Posterior vena cava (tissue), 2 donors: Measurements from ENCODE around the gene TMEM107. TPM values are rescaled to one million over a fixed set of nuclear protein-coding genes. Genes with fewer than 3 reads are reported as not detected.
"Not testable (repeated sequence)": the region's sequence is repeated elsewhere in the genome, so short reads cannot be mapped to it uniquely, and the experiment has no call there.

Source experiments
- DNase-seq: peaks from one replicate; pipeline ENCODE4 v3.0.0-alpha.2; 2020; ENCODE audit warnings: low spot score
- intact Hi-C, 2 donors: fragments of 100-400 bp; cut with DNase I; formaldehyde crosslinking; loops; one replicate each; pipeline versions ENCODE4 v1.14.1 to v1.14.2; 2022 to 2023
- total RNA-seq, 2 donors: library from RNA; stranded (reverse); fragmentation: NEBNext Ultra II Directional; extraction: Animal tissue kit (Norgen Biotek cat#: 25700); gene quantifications; one replicate each; pipeline ENCODE4 v1.2.1, GENCODE V29; 2021
- donor health status: DM: yes; HTN: yes; CAD: no.
- donor health status: DM: yes; HTN: yes; CAD: no.

The TMEM107 gene
- total RNA-seq, 2 donors from 2014 or later, result 12.9 to 16.4 TPM

DNA sequence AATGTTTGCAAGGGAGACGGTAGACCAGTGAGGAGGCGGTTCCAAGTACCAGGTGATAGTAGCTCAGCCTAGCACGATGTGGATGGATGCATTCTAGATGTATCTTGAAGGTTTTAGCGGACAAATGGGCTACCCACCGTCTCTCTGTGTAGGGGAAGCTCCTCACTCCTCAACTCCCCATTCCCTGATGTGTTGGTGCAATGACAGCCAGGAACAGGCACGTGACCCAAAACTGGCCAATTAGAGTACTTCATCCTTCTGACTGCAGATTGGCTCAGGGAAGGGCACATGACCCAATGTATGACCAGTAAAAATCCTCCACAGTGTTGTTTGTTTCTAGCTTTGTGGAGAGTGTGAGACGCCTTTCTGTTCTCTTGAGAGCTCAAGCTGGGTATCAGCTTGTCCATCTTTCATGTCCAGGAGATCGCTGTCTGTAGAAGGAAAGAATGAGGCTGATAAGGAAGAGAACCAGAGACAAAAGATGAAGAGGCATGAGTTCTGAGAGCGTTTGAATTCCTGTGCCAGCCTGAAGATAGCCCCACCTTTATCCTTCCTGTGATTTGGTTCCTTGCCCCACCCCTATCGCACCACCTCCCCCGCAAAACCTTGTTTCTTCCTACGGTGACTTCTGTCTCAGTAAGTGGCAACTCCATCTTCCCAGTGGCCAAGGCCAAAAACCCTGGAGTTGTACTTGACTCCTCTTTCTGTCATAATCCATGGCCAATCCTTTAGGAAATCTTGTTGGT lies 16.1 kb upstream of the TMEM107 start:
- no peak for DNase-seq
- intact Hi-C loops, result no loop called here

DNA sequence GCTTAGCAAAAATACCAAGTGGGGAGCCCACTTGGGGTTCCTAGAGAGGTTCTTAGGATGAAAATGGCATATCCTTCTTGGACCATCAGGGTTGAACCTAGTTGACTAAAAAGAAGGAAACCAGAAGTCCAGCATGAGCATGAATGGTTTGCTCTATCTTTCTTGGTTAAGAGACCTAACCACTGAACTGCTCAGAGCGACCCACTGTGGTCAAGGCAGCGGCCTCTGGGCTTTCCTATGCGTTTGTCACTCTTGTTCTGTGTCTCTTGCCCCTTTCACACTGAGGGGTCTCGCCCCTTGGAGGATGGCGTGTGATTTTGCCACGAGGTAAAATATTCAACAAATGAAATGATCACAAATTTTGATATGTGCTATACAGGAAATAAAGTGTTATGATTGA lies 14.3 kb upstream of the TMEM107 start:
- intact Hi-C loops, result no loop called here
- no peak for DNase-seq

DNA sequence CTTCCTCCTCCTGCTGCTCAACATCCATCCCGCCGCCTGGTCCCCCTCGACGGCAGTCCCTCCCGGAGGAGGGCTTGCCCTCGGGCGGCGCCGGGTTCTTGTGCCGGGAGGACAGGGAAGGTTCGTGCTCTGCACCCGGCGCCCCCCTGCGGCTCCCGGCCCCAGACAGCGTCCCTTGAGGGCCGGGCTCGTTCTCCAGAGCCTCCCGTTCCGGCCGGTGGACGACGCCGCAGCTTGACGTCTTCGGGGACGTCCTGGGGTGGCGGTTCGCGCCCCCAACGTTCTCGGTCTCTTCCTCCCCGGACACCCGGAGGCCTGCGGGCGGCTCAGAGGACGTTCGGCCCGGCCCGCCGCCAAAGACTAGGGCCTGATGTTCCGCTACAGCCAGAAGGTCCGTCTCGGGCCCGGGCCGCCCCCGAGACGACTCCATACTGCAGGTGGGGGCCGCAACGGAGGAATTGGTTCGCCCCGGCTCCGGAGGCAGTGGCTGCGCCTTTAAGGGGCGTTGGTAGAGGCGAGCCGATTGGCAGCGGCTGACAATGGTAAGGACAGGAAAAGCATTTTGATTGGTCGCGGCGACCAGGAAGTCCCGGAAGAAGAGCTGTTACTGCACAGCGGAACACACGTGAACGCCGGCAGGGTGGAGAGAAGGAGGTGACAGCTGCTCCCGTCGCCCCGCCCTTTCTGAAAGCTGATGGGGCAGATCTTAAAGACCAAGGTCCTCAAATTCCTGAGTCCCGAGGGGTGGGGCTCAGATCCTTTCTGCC lies 13.7 kb upstream of the TMEM107 start, which contains the start of gene BORCS6:
TSS of gene BORCS6 (minus strand) at position 470 of the 767 bp plus-strand sequence. CDS start at position 430, 40 bp downstream.
- intact Hi-C loops, result loop anchor here (5.0 kb wide), 3 partner anchors 32 to 97 kb away; partner anchors contain the start of genes HES7 (in 1 of the 2) and RANGRF (in 1 of the 2)
- DNase-seq, result peak; percentile 99

DNA sequence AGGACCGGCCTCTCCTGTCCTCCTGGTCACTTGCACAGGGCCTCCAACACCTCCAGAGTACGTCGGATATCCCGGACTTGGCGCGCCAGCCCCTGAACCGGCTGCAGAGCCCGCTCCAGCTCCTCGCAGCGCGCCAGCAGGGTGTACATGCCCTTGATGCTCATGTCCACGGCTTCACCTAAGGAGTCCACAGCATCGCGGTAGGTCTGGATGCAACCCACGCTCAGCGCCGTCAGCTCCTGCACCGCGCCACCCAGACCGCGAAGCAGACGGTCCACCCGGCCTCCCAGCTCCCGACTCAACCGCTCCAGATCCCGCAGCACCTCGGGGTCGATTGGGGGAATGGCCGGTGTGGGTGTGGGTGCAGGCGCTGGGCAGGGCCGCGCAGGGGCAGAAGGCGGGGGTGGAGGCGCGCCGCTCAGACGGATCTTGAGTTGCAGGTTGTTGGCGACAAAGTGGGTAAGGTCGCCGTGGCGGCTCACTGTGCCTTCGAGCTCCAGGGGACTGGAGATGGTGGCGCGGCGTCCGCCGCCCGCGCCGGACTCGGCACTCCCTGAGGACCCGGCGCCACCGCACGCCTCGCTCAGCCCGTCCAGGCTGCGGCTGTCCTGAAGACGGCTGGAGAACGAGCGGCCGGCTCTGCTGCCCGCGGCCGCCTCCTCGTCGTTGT lies 13.0 kb upstream of the TMEM107 start:
- peak; percentile 85 for DNase-seq
- intact Hi-C loops, result loop anchor here (5.0 kb wide), 3 partner anchors 33 to 98 kb away; partner anchors contain the start of genes HES7 (in 1 of the 2) and RANGRF (in 1 of the 2)

DNA sequence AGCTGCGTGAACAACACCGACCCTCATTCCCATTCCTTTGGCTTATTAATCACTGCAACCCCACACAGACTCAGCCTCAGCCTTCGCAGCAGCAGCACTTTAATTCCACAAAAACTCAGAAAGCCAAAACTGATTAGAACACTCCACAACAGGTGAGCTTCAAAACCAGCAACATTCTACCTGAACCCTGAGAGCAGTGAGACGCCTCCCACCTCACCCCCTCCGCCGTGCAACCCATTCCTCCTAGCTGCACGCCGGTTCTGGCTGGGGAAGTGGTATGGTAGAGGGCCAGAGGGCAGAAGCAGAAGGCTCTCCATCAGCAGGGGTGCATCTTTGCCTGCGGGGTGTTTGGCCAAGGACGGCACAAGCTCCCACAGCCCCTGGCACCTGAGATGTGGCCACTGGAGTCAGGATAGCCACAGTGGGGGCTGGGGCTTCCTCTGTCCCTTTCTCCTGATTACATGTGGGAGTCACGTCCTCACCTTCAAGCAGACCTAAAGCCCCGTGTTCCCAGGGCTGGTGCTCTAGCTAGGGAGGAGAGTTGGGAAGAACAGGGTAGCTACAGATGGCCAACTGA lies 12.2 kb upstream of the TMEM107 start:
- intact Hi-C loops, result loop anchor here (5.0 kb wide), 3 partner anchors 34 to 99 kb away; partner anchors contain the start of genes HES7 (in 1 of the 2) and RANGRF (in 1 of the 2)
- no peak for DNase-seq

DNA sequence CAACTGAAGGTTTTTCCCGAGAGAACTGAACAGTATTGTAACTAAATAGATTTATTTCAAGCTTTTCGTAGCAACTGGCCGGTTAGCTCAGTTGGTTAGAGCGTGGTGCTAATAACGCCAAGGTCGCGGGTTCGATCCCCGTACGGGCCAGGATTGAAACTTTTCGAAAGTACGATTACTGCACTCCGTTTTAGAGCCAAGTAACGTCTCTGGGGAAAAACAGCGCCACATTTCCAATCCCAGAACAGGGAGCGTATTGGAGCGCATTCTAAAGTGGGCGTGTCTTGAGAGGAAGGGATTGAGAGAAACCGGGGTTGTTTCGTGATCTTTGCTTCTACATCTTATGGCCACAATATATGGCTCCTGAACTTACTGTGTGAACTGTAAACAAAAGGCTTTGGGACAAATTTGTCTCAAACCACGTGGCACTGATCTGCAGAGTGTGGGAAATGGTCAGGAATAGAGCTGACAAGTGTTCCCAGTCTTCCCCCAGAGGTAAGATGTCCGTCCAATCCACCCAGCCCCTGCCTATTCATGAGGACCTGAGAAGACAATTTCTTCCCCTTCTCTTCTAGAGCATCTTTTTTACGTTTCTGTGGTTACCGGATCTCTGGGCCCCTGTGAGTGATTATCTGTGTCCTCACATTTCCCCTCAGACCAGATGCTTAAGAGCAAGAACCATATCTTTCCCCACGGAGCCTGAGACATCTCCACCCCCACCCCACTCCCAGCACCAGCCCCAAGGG lies 11.5 kb upstream of the TMEM107 start:
- intact Hi-C loops, result loop anchor here (5.0 kb wide), 3 partner anchors 35 to 100 kb away; partner anchors contain the start of genes HES7 (in 1 of the 2) and RANGRF (in 1 of the 2)
- peak; percentile 97 for DNase-seq

DNA sequence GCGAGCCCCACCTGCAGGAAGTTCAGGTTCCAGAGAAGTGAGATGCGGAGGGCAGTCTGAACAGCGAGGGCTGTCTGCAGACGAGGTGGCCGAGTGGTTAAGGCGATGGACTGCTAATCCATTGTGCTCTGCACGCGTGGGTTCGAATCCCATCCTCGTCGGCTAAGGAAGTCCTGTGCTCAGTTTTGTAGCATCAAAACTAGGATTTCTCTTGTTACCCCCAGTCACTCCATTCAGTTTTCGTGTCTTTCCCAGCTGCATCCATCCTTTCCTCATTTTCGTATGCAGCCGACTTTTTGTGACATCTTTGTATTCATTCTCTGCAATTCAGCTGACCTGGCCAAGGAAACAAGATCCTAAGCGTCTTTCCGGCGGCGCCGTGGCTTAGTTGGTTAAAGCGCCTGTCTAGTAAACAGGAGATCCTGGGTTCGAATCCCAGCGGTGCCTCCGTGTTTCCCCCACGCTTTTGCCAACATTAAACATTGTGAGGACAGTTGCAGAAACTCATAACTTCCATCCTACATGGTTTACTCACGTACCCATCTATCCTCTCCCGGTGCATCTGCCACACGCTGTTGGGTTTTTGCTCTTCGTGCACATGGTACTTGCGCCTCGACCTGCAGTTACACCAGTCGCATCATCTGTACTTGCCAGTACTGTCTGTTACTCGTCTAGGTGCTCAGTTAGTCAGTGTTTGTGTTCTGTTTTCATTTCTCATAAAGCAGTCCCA lies 10.8 kb upstream of the TMEM107 start:
- intact Hi-C loops, result loop anchor here (5.0 kb wide), 3 partner anchors 35 to 100 kb away; partner anchors contain the start of genes HES7 (in 1 of the 2) and RANGRF (in 1 of the 2)
- DNase-seq, result peak; percentile 97

DNA sequence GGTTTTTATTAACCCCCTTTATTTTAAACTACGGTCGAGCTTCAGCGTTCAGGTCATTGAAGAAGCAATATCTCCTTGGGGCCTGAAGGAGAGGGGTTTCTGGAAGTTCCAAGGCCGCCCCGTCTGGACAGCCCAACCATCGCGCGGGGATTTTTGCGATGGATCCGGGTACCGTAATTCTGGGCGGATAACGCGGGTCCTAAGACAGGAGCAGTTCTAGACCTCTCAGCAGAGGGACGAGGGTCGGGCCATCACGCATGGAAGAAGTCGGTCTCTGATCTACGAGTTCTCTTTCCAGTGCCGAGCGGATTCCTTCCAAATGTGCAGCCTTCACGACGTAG lies 10.2 kb upstream of the TMEM107 start:
- DNase-seq, result no peak
- intact Hi-C loops, result loop anchor here (5.0 kb wide), 3 partner anchors 36 to 101 kb away; partner anchors contain the start of genes HES7 (in 1 of the 2) and RANGRF (in 1 of the 2)

DNA sequence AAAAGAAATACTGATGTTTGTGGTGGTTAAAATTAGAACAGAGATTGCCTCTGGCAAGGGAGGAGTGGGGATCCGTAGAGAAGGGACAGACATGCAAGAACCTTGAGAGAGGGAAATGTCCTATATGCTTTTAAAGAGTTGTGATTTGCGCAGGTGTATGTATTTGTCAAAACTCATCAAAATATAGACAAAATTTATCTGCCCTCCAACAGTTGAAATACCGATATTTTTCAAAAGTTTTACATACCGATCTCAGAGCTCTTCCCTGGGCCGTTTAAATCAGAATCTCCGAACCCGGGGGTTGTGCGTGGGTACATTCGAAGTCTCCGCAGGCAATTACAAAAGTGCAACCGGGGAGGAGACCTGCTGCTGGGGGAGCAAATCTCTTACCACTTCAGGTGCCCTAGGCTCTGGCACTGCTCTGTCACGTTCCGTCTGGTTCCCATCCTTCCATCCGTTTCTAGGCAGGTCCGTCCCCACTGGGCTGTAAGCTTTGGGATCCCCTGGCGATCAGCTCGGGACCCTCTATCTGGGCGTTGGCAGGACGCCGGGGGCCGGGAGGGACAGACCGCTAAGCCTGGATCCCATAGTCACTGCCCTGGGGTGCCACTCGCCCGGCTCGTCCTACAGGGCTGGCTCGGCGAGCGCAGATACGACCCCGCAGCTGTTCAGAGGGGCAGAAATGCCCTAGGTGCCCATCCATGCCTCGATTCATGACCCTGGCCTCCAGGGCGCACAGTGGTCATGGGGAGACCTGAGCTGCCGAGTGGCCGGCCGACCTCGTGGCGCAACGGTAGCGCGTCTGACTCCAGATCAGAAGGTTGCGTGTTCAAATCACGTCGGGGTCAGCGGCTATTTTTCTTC lies 9.6 kb upstream of the TMEM107 start:
- DNase-seq, result peak; percentile 96
- intact Hi-C loops, result loop anchor here (5.0 kb wide), 3 partner anchors 36 to 101 kb away; partner anchors contain the start of genes HES7 (in 1 of the 2) and RANGRF (in 1 of the 2)

DNA sequence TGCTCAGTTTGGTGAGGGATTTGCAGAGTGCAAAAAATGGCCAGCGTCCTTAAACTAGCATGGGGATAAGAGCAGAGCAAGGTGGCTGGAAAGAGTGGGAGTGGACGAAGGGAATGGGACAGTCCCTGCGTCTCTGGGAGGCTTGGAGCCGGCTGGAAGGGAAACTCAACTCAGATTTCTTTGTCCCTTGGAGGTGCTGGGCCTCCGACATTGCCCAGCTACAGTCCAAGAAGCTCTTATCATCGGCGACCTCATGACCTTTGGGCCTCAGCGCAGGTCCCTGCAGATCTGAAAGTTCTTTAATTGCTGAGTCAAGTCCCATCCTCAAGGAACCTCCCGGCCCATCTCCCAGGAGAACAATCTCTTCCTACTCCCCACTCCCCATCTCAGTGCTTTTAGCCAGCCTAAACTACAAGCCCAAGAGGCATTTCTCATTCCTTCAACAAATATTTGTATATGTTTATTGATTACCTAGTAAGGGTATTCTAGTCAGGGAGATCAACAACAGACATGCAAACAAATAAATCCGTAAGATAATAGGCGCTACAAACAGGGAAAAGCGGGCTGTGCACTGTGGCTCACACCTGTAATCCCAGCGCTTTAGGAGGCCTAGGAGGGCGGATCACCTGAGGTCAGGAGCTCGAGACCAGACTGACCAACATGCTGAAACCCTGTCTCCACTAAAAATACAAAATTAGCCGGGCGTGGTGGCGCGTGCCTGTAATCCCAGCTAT lies 985 bp upstream of the TMEM107 start:
- intact Hi-C loops, result no loop called here
- DNase-seq, result no peak

DNA sequence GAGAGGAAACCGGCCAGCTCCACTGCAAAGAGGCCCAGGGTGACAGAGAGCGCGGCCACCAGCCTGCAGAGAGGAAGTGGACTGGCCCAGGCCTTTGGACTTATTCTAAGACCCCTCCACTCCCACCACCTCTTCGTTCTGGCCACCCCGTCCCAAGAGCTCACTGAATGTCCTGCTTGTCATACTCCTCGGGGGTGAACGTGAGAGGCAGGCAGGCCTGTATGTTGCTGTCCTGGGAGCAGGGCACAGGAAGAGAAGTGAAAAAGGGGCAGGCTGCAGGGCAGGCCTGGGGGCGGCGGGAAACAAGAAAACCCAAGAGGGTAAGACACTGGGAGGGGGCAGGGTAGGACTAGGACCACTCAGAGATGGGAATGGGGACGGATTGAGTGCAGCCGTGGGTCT lies 384 bp downstream of the TMEM107 start:
- DNase-seq, result no peak
- intact Hi-C loops, result no loop called here

DNA sequence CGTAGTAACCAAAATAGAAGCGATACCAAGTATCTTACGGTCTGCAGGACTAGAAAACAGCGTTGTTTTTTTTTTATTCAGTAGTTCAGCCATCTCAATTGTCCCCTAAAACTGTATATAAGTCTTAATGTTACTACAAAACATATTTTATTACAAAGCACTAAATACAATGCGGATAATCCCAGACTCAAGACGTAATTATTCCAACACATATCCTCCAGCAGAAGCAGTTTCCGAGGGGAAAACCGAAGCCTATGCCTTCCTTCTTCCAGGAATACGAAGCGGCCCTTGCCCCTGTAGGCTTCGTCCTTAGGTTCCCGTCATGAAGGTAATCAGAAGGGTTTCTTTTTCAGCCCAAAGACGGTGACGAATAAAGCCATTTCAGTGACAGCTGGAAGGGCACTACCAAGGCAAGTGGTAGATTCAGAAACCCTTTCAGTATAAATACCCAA lies 2.3 kb downstream of the TMEM107 start:
- intact Hi-C loops, result no loop called here
- no peak for DNase-seq

DNA sequence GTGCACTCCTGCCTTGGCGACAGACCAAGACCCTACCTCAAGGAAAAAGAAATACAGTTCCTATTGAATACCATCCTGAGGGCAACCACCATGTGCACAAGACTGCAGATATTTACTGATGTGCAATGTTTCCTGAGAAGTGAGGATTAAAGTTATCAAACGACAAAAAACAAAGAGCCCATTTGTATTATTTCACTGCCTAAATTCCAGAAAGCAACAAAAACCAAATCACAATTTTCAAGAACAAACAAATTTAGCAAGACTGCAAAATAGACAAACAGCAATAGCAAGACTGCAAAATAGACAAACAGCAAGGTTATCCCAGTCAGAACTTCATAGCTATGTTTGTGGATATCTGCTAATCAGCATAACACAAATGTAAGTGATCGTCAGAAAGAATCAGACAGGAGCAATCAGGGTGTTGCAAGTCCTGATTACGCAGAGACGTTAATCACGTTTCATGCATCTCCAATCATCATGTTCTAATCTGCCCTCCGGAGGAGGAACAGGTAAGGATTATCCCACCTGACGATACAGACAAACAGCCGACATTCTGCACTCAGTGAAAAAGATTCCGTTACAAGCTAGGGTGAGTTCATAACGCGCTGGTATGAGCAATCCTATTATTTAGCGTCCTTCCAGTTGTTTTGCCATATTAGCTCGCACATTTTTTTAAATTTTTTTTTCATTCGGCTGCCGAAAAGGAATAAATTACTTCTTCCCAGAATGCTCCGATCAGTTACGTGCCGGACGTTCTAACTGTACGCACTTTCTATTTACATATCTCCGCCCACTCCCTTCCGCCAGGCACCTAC lies 2.9 kb downstream of the TMEM107 start:
- DNase-seq, result no peak

DNA sequence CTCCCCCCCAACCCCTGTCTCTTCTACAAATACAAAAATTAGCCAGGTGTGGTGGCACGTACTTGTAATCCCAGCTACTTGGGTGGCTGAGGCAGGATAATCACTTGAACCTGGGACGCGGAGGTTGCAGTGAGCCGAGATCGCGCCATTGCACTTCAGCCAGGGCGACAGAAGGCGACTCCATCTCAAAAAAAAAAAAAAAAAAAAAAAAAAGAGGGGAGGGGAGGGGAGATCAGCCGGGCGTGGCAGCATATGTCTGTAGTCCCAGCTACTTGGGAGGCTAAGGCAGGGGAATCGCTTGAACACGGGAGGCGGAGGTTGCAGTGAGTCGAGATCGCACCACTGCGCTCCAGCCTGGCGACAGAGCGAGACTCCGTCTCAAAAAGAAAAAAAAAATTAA lies 6.0 kb downstream of the TMEM107 start:
- DNase-seq, intact Hi-C loops: not testable (repeated sequence)

More for the DNA sequence above, 2.9 kb downstream of the TMEM107 start:
- intact Hi-C loops, result no loop called here

DNA sequence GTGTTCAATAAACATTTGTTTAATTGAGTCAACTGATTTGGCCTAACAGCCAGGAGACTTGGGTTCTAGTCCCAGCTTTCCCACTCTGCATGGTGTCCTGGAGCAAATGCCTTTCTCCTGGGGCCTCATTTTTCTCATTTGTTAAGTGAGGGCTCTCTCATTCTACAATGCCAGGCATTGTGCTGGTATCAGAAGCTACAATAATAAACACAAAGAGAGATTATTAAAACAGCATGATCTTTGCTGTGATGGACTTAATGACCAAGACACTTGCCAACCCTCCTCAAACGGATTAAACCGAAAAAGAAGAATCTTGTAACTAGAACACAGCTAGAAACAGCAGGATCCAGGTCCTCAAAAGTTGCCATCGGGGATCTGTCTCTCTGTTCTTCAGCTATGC lies 8.7 kb downstream of the TMEM107 start:
- no peak for DNase-seq
- intact Hi-C loops, result no loop called here
